Testis (tissue), 3 donors: Measurements from ENCODE around the gene RHBDL1. TPM values are rescaled to one million over a fixed set of nuclear protein-coding genes. Genes with fewer than 3 reads are reported as not detected.

Experiments used
- DNase-seq: peaks from one replicate; pipeline ENCODE4 v3.0.0-alpha.2; 2019
- H3K27ac ChIP-seq, 2 donors: fragments of 200-600 bp; sonication (generic); one replicate each; pipeline ENCODE4 v1.5.1; 2019
- H3K27me3 ChIP-seq: fragments of 200-600 bp; sonication (generic); one replicate; pipeline ENCODE4 v1.5.1; 2019
- H3K36me3 ChIP-seq: fragments of 200-600 bp; sonication (generic); one replicate; pipeline ENCODE4 v1.5.1; 2017; ENCODE audit warnings: low read depth; ENCODE audit errors: missing control alignments
- H3K4me1 ChIP-seq: fragments of 200-600 bp; sonication (generic); one replicate; pipeline ENCODE4 v1.5.1; 2019
- H3K4me3 ChIP-seq, 2 donors: fragments of 200-600 bp; sonication (generic); one replicate each; pipeline ENCODE4 v1.5.1; 2017 to 2019
- H3K9me3 ChIP-seq: fragments of 200-600 bp; sonication (generic); one replicate; pipeline ENCODE4 v1.5.1; 2017
- POLR2A ChIP-seq: fragments of 450-650 bp; IDR thresholded peaks from one replicate; pipeline ENCODE4 v1.6.1; 2017; ENCODE audit warnings: antibody characterized with exemption, mild to moderate bottlenecking, moderate library complexity
- WGBS, 2 donors: methylation state at CpG; one replicate each; pipeline ENCODE4 v1.1.5; 2018; 5-methylcytosine and 5-hydroxymethylcytosine counted together
- intact Hi-C: fragments of 100-400 bp; cut with DNase I; formaldehyde crosslinking; loops from one replicate; pipeline ENCODE4 v1.15.1; 2023; ENCODE audit warnings: low total_unique reads
- polyA plus RNA-seq: library from polyadenylated mRNA; stranded (reverse); fragments of 350-450 nt; fragmentation: Illumina TruSeq; extraction: RNeasy Lipid Tissue Mini Kit (QIAGEN cat#74804); gene quantifications from one replicate; pipeline ENCODE4 v1.2.3, GENCODE V29; 2014; ENCODE audit warnings: low read depth, low replicate concordance; ENCODE audit not compliant: insufficient read depth
- total RNA-seq, 2 donors: library from RNA; depleted of rRNA; stranded (reverse); fragments of >200 nt; gene quantifications; one replicate each; pipeline ENCODE4 v1.2.3, GENCODE V29; 2016
- TF ChIP-seq, protein P1 (sequence below), 3 experiments: fragments of 450-650 bp in 2 of 3; fragments of 200-600 bp in 1 of 3; sonication (generic) in 1 of 3; IDR thresholded peaks; one replicate each; pipeline ENCODE4 v1.5.1; 2016 to 2019; ENCODE audit warnings: antibody characterized with exemption in 3 of 3, mild to moderate bottlenecking in 2 of 3, moderate library complexity in 1 of 3

Gene RHBDL1
- total and polyA plus RNA-seq, 3 donors from 2014 or later, result 2.1 to 9.8 (median 8.5) TPM

DNA sequence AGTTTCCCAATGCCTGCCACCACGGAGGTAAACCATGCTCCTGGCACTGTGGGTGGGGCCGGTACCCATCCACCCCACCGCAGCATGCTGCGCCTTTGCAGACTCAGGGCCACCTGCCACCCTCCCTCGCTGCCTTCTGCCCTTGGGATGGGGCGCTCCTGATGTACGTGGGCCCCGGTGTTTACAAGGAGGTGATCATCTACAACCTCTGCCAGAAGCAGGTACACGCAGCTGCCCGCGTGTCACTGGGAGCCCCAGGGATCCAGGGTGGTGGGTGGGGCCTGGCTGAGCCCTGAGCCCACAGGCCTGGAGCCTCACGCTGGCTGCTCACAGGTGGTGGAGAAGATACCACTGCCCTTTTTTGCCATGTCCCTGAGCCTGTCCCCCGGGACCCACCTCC, 8.9 kb upstream of the RHBDL1 start:
- Histone ChIP-seq H3K4me1 (peaks cover 13% of the 10 kb centered on the region), H3K9me3 (no peaks in the 10 kb centered on the region), H3K4me3 (no peak overlapping the region), H3K27ac (no peak overlapping the region), H3K27me3 (no peaks in the 10 kb centered on the region), H3K36me3 (no peaks in the 10 kb centered on the region)
- 87 to 97% methylated on average over 10 to 13 of the region's 13 CpGs for WGBS, 2 donors
- intact Hi-C loops, result loop anchor here (10.0 kb wide), 1 partner anchor 82 kb away; no protein-coding TSS in a partner anchor
- no peak for DNase-seq
- TF ChIP-seq, protein P1, sequence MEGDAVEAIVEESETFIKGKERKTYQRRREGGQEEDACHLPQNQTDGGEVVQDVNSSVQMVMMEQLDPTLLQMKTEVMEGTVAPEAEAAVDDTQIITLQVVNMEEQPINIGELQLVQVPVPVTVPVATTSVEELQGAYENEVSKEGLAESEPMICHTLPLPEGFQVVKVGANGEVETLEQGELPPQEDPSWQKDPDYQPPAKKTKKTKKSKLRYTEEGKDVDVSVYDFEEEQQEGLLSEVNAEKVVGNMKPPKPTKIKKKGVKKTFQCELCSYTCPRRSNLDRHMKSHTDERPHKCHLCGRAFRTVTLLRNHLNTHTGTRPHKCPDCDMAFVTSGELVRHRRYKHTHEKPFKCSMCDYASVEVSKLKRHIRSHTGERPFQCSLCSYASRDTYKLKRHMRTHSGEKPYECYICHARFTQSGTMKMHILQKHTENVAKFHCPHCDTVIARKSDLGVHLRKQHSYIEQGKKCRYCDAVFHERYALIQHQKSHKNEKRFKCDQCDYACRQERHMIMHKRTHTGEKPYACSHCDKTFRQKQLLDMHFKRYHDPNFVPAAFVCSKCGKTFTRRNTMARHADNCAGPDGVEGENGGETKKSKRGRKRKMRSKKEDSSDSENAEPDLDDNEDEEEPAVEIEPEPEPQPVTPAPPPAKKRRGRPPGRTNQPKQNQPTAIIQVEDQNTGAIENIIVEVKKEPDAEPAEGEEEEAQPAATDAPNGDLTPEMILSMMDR (IDR thresholded peaks at IDR 0.05), result no peak
- no peak for TF ChIP-seq POLR2A

DNA sequence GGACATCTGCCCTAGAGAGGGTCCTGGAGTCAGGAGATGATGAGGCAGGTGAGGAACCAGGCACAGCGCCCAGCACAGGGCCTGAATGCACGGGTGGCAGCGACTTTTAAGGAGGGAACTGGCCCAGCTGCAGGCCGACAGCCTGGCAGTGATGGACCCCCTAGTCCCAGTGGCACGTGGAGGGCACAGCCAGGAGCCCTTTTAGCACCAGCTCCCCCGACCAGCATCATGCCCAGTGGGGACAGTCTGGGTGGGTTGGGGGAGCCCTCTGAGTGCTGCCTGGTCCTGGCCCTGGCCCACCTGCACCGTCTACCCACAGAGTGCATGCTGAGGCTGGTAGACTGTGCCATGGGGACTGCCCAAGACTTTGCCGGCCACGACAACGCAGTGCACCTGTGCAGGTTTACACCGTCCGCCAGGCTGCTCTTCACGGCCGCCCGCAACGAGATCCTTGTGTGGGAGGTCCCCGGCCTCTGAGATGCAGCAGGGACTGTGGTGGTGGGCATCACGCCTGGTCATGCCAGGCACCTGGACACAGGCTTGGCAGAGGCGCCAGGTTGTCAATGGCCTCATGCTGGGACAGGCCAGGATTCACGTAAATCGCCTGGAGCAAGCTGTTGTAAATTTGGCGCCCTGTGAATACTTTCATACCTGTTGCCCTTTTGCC, 8.2 kb upstream of the RHBDL1 start:
- 68 to 82% methylated on average over 8 to 22 of the region's 22 CpGs for WGBS, 2 donors
- Histone ChIP-seq H3K4me3 (peak overlapping the region in 1 of 2 donors; percentile 98), H3K9me3 (no peaks in the 10 kb centered on the region), H3K27ac (peak overlapping the region; percentile 77 to 80), H3K4me1 (peaks cover 13% of the 10 kb centered on the region), H3K36me3 (no peaks in the 10 kb centered on the region), H3K27me3 (no peaks in the 10 kb centered on the region)
- DNase-seq, result no peak
- TF ChIP-seq, protein P1 (IDR thresholded peaks at IDR 0.05), result no peak
- TF ChIP-seq POLR2A, result no peak
- intact Hi-C loops, result loop anchor here (10.0 kb wide), 1 partner anchor 82 kb away; no protein-coding TSS in a partner anchor

DNA sequence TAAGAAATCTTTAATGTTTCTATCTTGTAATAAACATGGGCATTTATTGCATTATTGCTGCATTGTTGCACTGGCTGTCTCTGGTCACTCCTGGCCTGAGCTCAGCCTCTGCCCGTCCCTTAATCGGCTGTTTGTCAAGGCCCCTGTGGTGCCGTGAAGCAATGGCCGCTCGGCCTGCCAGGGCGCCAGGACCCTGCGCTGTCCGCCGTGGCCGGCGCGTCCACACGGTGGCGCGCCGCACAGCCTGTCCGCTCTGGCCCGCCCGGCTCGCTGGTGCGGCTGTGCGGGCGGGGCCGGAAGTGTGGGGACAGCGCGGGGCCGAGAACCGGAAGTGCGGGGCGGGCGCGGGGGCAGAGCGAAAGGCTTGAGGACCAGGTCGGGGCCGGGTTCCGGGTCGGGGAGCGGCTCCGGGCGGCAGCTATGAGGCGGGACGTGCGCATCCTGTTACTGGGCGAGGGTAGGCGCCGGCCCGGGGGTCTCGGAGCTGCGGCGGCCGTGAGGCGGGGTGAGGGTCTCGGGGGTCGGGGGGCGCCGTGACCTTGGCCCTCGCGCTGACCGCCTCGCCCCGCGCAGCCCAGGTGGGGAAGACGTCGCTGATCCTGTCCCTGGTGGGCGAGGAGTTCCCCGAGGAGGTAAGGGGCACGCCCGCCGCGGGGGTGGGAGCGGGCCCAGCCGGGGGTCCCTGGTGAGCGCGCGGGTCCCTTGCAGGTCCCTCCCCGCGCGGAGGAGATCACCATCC, 7.5 kb upstream of the RHBDL1 start, which contains the start of gene RHOT2:
TSS of gene RHOT2 (plus strand) at position 353 of the 739 bp plus-strand sequence. CDS start at position 421, 68 bp downstream.
- H3K9me3 ChIP-seq, result no peaks in the 10 kb centered on the region
- no peaks in the 10 kb centered on the region for H3K36me3 ChIP-seq
- TF ChIP-seq, protein P1 (IDR thresholded peaks at IDR 0.05), result peak; percentile 83 to 98 (median 93)
- no peak for TF ChIP-seq POLR2A
- intact Hi-C loops, result loop anchor here (10.0 kb wide), 1 partner anchor 83 kb away; no protein-coding TSS in a partner anchor
- 0 to 1% methylated on average over 2 to 53 of the region's 78 CpGs for WGBS, 2 donors
- DNase-seq, result peak; percentile 95
- H3K4me1 ChIP-seq, result peaks cover 13% of the 10 kb centered on the region
- H3K27ac ChIP-seq, result peak within 1 kb of the TSS; percentile 77 to 80
- no peaks in the 10 kb centered on the region for H3K27me3 ChIP-seq
- H3K4me3 ChIP-seq, result peak within 1 kb of the TSS; percentile 85 to 98

DNA sequence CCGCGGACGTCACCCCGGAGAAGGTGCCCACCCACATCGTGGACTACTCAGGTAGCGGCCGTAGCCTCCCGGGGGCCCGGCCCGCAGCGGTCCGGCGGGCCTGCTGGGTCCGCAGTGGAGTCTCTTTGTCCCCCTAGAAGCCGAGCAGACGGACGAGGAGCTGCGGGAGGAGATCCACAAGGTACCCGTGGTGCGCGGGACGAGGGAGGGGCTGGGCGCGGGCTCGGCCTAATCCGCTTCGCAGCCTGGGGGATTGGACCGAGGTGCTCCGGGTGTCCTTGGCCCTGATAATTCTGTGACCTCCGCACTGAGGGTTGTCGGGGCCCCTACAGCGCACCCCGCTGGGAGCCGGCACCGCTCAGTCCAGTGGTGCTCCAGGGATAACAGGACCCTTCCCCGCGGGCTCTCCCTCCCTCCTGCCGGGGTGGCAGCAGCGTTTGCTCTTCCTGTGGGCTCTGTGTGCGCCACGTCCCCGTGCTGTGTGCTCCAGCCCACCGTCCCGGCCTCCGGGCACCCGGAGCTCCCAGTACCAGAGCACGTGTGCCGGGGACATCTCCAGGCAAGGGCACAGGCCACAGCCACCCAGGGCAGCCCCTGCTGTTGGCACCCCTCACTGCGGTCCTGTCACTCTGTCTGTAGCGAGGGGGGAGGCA, 6.8 kb upstream of the RHBDL1 start:
- H3K27ac ChIP-seq, result peak overlapping the region; percentile 77 to 80
- peak overlapping the region; percentile 85 to 98 for H3K4me3 ChIP-seq
- intact Hi-C loops, result loop anchor here (10.0 kb wide), 1 partner anchor 84 kb away; no protein-coding TSS in a partner anchor
- peaks cover 13% of the 10 kb centered on the region for H3K4me1 ChIP-seq
- no peak for TF ChIP-seq POLR2A
- TF ChIP-seq, protein P1 (IDR thresholded peaks at IDR 0.05), result no peak
- H3K9me3 ChIP-seq, result no peaks in the 10 kb centered on the region
- no peaks in the 10 kb centered on the region for H3K27me3 ChIP-seq
- H3K36me3 ChIP-seq, result no peaks in the 10 kb centered on the region
- 4 to 14% methylated on average over 7 to 40 of the region's 50 CpGs for WGBS, 2 donors
- no peak for DNase-seq
